Cortex of kidney (tissue), 1 donor: ENCODE measurements around the gene PANX2.
"Not testable (repeated sequence)": the region's sequence is repeated elsewhere in the genome, so short reads cannot be mapped to it uniquely, and the experiment has no call there.

Source experiments
- DNase-seq: peaks from one replicate; lab custom pipeline; 2025; lab: John Stamatoyannopoulos, UW

PANX2 gene

DNA sequence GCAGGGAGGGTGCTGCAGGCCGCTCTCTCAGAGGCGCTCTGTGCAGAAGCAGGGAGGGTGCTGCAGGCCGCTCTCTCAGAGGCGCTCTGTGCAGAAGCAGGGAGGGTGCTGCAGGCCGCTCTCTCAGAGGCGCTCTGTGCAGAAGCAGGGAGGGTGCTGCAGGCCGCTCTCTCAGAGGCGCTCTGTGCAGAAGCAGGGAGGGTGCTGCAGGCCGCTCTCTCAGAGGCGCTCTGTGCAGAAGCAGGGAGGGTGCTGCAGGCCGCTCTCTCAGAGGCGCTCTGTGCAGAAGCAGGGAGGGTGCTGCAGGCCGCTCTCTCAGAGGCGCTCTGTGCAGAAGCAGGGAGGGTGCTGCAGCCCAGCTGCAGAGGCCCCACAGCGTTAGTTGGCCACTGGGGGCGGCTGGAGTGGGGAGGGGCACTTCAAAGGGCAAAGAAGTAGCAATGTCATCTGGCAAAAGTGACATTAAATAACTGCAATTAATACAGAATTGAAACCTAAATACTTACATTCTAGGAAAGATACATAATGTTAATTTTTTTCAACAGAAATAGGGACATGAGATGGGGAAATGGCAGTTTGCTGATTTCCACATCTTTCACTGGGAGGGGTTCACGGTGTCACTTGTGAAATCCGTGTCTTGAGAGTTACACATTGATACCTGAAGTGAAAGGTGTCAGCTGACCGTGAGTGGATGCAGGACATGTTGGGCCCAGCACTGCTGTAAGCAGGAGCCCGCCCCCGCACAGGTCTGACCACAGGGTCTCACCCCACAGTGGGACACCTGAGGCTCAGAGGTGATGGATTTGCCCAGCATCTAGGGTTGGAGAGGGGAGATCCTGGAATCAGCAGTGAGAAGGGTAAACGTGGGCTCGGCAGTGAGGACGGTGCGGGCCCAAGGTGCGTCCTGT, 23.0 kb upstream of the PANX2 start:
- not testable (repeated sequence) for DNase-seq

DNA sequence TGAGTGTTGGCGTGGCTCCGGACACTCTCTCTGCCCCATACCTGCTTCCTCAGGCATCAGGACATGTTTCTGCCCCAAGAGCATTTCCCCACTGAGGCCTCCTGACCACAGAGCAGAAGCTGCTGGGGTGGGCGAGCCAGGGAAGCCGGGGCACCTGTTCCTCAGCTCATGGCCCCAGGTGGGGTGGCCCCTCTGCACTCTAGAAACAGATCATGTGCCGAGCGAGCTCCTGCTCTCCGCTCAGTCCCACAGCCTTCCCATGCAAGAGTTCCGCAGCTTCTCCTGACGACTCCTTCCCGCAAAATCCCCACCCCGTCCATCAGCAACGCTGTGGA, 22.4 kb upstream of the PANX2 start:
- DNase-seq = no peak

- no peak for DNase-seq
Measured at GRCh38 chr22:50148991-50149721, 21.4 kb upstream of the PANX2 start.

DNA sequence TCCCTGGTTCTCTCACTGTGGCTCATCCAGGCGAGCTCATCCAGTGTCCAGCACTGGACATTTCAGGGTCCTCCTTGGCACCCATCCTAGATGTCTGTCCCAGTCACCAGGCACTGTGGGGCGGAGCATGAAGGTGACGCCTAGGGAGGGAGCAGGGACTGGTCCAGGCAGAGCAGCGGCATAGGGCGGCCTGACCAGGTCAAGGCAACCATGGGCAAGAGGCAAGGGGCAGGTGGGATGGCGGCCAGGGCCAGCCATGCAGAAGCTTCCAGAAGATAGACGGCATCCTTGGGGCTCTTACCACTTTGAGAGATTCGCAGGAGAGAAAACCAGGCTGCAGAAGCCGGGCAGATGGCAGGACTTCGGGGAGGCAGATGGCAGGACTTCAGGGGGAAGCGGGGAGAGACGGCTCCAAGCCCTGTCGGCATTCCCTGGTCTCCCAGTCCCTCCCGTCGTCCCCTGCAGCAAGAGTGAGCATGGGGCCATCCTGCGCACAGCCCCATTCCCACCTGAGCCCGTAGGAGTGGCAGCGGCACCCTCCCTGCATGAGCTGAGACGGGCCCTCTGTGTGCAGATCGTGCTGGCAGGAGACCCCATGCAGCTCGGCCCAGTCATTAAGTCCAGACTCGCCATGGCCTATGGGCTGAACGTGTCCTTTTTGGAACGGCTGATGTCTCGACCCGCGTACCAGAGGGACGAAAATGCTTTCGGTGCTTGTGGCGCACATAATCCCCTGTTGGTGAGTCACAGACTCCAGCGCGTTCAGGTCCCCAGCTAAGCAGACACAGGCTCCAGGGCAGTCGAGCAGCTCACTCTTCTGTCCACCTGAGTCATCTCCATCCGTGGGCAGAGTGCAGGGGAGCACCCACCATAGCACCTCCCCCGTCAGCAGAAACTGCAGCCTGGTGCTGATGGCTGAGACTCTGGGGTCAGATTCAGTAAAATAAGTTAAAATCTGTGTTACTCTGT, 20.1 kb upstream of the PANX2 start:
- no peak for DNase-seq

DNA sequence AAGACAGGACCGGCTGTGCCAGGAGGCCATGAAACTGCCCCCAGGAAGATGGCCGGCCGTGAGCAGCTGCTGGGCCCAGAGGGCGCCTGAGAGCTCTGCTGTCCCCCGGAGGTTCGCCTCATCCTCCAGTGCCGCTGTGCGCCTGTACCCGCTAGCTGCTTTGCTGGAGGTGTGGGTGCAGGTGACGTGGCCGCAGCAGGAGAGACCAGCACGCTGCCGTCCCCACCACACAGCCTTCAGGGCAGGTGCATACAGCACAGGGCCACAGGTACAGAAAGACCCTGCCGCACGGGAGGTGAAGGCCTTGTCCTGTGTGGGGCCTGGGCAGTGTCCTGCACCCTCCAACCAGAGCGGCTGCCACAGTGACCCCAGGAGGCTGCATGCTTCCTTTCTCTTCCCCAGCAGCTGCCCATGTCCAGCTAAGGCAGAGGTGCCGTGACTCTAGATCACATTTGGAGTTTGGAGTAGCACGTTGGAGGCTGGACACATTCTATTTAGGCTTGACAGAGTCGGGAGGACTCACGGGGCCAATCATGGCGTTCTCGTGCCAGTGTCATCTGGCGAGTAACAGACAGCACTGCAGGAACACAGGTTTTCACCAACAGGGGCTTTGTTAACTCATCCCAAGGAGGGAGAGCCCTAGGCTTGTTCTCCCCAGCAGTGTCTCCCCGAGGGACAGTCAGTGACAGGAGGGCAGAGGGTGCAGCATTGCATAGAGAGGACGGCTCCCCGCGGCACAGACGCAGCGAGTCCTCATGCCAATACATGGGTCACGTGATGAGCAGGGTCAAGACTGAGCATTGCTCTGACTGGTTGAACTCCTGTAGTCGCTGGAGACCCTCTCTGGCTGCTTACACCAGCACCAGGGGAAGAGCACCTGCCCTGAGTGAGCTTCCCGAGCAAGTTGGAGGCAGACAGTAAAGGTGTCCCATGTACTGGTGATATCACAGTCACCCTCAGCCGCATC, 18.7 kb upstream of the PANX2 start:
- DNase-seq = no peak

DNA sequence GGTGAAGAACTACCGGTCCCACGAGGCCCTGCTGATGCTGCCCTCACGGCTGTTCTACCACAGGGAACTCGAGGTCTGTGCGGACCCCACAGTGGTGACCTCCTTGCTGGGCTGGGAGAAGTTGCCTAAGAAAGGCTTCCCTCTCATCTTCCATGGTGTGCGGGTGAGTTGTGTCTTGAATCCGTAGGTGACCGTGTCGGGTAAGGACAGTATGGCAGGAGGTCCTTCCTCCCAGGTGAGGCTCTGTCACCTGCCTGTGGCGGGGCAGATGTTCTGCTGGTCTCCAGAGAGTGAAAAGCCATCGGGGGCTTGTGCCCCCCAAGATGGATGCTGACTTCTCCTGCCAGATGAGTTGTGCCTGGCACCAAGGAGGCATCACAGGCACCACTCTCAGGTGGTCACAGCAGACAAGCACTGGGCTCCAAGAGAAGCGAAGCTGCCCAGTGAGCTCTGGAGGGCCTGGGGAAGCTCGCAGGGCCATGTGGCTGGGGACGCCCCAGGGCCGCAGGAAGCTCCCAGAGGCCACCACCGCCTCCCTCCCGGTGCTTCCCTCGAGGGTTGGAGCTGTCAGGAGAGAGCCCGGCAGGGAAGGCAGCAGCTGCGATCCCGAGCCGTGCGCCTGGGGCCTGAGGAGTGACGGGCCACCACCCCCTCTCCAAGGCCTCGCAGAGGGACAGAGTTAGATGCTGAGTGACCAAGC, 17.3 kb upstream of the PANX2 start:
- DNase-seq = no peak

- DNase-seq = no peak
Measured at GRCh38 chr22:50153756-50154140, 16.8 kb upstream of the PANX2 start.

DNA sequence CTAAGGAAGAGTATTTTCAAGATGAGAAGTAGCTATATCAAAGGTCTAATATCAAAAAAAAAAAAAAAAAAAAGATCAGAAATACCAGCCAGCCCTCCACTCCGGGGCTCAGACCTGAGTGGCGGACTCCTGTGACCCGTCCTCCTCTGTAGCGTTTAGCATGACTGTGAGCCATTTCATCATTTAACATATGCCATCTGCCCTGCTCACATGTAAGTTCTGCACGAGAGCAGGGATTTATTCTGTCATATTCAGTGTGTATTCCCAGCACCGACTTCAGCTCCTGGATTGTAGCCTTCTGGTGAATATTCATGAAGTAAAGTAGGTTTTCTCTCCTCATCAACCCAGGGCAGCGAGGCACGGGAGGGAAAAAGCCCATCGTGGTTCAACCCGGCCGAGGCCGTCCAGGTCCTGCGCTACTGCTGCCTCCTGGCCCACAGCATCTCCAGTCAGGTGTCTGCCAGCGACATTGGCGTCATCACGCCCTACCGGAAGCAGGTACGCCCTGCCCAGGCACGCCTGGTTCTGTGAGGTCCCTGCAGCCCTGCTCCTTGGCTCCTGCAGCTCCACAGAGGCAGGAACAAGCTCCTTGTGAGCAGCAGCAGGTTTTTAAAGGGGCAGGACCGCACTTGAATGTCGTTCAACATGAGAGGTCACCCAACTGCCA, 12.7 kb upstream of the PANX2 start:
- DNase-seq = no peak

DNA sequence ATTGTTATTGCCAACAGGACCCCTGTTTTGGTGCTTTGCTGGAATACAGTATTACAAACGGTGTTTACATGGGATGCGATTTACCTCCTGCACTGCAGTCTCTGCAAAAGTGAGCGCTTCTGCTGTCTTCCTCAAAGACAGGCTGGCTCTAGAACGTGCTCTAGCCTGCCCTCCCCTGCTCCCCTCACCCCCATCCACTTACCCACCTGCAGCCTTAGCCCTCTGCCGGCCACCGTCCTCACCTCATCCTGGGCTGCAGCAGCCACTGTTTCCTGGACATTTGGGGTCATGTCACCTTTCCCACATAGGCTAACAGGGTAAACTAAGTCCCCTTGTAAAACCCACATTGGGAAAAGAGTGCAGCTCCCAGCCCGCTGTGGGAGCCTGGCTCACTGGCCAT, 9.6 kb upstream of the PANX2 start:
- DNase-seq = no peak

DNA sequence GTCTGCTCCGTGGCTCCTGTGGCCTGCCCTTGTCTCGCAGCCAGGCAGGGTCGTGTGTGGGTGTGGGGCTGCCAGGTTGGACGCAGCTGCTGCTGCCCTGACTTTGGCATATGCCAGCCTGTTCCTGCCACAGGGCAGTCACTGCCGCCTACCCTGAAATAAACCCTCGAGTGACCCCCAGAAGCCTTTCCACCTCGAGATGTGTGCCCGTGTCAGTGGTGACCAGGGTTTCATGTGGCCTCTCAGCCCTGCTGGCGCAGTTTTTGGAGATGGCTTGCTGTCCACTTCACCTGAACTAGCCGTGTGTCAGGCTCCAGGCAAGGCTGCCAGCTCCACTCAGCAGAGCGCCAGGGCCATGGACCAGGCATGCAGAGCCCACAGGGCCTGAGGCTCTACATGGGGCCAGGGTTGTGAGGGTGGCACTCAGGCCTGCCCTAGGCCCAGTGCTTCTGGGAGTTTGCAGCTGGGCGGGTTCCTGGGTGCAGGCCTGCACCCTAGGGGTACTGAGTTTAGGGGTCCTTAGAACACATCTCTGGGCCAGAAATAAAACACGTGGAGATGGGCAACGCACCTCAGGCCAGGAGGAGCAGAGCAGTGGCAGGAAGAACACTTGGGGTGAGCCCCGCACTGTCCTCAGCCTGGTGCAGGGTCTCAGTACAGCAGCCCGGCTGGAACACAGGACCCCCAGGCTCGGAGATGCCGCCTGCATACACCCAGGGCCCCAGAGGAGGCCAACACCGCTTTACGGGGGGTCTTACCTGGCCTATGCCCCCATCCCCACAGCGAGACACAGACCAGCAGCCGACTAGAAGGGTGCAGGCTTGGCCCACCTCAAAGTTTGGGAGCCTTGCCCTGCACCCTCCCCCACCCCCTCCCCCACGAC, 8.8 kb upstream of the PANX2 start:
- DNase-seq = no peak

DNA sequence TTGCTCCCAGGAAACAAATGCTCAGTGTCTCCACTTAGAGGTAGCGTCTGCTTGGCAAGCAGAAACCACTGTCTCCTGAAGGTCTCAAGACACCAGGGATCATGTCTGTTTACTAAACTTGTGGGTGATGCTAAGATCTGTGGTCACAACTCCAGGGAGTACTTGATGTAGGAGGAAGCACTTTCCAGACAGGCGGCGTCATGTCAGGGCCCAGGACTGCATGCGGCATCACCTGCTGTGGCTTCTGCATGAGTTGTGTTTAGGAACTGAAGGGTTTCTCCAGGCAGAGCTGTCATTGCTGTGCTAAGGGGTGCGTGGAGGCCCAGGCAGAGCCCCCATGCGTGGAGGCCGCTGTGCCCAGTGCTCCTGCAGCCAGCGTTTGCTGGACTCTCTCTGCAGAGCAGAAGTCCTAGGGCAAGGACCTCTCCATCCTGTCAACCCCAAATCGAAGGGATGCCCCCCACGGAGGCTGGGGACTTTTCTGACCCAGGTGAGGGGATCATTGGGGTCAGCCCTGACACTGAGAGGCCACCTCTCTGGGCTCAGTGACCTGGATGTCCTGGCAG, 8.1 kb upstream of the PANX2 start:
- no peak for DNase-seq

DNA sequence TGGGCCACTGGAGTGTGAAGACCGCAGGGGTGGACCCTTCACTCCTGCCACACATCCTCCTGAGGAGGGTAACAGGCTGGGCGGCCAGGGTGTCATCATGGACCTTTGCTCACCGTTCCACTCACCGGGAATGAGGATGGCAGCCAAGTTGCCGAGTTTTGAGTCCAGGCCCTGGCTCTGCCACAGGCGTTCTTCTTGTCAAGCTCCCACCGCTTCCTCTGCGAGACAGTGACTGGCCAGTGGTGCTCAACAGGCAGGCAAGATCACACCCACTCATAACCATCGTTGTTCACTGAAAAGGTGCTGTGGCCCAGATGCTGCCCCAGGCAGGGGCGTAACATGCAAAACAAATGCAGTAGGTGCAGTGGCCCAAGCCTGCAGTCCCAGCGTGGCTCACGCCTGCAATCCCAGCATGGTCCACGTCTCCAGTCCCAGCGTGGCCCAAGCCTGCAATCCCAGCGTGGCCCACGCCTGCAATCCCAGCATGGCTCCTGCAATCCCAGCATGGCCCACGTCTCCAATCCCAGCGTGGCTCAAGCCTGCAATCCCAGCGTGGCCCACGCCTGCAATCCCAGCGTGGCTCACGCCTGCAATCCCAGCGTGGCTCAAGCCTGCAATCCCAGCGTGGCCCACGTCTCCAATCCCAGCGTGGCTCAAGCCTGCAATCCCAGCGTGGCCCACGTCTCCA, 5.0 kb upstream of the PANX2 start:
- DNase-seq = no peak

- no peak for DNase-seq
Measured at GRCh38 chr22:50167689-50168489, 2.6 kb upstream of the PANX2 start.

DNA sequence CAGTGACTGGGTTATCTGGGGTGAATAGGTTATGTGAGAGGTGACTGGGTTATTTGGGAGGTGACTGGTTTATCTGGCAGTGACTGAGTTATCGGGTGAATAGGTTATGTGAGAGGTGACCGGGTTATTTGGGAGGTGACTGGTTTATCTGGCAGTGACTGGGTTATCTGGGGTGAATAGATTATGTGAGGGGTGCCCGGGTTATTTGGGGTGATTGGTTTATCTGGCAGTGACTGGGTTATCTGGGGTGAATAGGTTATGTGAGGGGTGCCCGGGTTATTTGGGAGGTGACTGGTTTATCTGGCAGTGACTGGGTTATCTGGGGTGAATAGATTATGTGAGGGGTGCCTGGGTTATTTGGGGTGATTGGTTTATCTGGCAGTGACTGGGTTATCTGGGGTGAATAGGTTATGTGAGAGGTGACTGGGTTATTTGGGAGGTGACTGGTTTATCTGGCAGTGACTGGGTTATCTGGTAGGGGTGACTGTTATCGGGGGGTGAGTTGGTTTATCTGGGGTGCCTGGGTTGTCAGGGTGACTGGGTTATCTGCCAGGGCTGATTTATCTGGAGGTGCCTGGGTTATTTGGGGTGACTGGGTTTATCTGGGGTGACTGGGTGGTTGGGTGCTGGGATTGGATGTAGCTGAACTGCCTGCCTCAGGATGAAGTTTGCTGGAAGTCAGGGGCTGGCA, 1.9 kb upstream of the PANX2 start:
- not testable (repeated sequence) for DNase-seq

GRCh38 chr22:50169181-50169759, 1.3 kb upstream of the PANX2 start:
- no peak for DNase-seq

- no peak for DNase-seq
Measured at GRCh38 chr22:50169774-50170341, 673 bp upstream of the PANX2 start.
